BLaER1 treated with 17β-estradiol and CSF1 and Interleukin-3, amounts not matched to agents 10 nM and 100 nM (cell line): ENCODE results near the gene TXNL4B.

Experiments used
- H3K27ac ChIP-seq, 11 experiments: shearing (Covaris generic); formaldehyde crosslinking; 2 replicates each; pipeline ENCODE4 v1.8.1; 2022
- H3K27me3 ChIP-seq, 11 experiments: shearing (Covaris generic); formaldehyde crosslinking; 2 replicates each; pipeline ENCODE4 v1.8.1; 2022
- H3K36me3 ChIP-seq, 11 experiments: shearing (Covaris generic); formaldehyde crosslinking; 2 replicates each; pipeline ENCODE4 v1.8.1; 2022
- H3K4me1 ChIP-seq, 10 experiments: shearing (Covaris generic); formaldehyde crosslinking; 2 replicates each; pipeline ENCODE4 v1.8.1; 2022
- H3K4me2 ChIP-seq, 11 experiments: shearing (Covaris generic); formaldehyde crosslinking; 2 replicates each; pipeline ENCODE4 v1.8.1; 2022
- H3K4me3 ChIP-seq, 10 experiments: shearing (Covaris generic); formaldehyde crosslinking; 2 replicates each; pipeline ENCODE4 v1.8.1; 2022
- H3K9ac ChIP-seq, 11 experiments: shearing (Covaris generic); formaldehyde crosslinking; 2 replicates each; pipeline ENCODE4 v1.8.1; 2022
- H3K9me3 ChIP-seq, 11 experiments: shearing (Covaris generic); formaldehyde crosslinking; replicated peaks in 1 of 11; 2 replicates each; pipeline ENCODE4 v1.8.1; 2022
- H4K20me1 ChIP-seq, 11 experiments: shearing (Covaris generic); formaldehyde crosslinking; 2 replicates each; pipeline ENCODE4 v1.8.1; 2022
- Cebpa-rat ChIP-seq, 11 experiments: shearing (Covaris generic); IDR thresholded peaks; 2 replicates each; pipeline ENCODE4 v1.8.1; 2022

TXNL4B gene

DNA sequence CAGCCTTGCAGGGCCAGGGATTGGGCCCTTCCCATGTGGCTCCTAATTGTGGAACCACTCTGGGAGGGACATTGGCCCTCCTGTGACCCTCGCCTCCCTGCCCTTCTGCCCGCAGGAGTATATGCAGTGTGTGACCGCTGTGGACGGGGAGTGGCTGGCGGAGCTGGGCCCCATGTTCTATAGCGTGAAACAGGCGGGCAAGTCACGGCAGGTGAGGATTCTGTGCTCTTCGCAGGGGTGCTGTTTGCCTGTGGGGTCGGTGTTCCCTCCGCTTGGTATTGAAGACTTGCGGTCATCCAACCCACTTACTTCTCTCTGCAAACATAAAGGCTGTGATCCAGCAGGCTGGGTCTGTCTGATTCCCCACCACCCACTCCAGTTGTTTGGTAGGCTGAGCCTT is 15.9 kb upstream of the TXNL4B start:
- H3K4me1 ChIP-seq = no peaks in the 10 kb centered on the region
- H4K20me1 ChIP-seq = peaks cover 0 to 36% (median 0%) of the 10 kb centered on the region in 11 experiments; a peak in 9 of 22 replicates
- no peak for TF ChIP-seq Cebpa-rat (IDR thresholded peaks at IDR 0.05)
- H3K27me3 ChIP-seq = no peaks in the 10 kb centered on the region
- H3K9ac ChIP-seq = no peak overlapping the region
- no peak overlapping the region for H3K4me2 ChIP-seq
- H3K27ac ChIP-seq = no peak overlapping the region
- H3K9me3 ChIP-seq = peaks cover 0 to 3% (median 0%) of the 10 kb centered on the region in 11 experiments; a peak in 1 of 22 replicates
- H3K4me3 ChIP-seq = no peak overlapping the region
- H3K36me3 ChIP-seq = peaks cover 94 to 100% (median 99%) of the 10 kb centered on the region in 11 experiments

DNA sequence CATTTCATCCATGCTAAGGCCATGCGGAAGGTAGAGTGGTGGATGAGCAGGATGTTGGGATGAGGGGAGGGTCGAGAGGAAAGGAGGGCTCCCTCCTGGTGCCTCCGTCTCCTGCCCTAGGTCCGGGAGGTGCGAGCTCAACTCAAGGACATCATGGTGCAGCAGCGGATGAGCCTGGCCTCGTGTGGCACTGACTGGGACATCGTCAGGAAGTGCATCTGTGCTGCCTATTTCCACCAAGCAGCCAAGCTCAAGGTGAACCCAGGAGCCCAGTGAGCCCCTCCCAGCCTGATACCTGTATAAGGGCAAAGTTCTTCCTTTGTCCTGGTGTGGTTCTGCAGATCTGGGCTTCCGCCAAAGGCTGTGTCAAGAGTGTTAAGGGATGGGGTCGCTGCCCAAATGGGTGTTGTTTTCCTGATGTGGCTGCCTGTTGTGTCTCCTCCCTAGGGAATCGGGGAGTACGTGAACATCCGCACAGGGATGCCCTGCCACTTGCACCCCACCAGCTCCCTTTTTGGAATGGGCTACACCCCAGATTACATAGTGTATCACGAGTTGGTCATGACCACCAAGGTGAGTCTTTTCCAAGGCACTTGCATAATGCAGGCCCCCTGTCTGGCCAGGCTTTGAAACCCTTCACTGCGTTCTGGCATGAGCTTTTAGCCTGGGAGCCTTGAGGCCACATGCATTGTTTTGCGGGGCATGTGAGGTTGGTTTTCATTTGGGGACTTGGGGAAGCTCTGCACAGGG is 15.1 kb upstream of the TXNL4B start:
- Histone ChIP-seq H3K4me3 (no peak overlapping the region), H3K27ac (no peak overlapping the region), H3K9ac (no peak overlapping the region), H3K9me3 (no peaks in the 10 kb centered on the region), H3K36me3 (peaks cover 100% of the 10 kb centered on the region in 11 experiments), H4K20me1 (peaks cover 0 to 44% (median 3%) of the 10 kb centered on the region in 11 experiments; a peak in 9 of 22 replicates), H3K4me2 (no peak overlapping the region), H3K27me3 (no peaks in the 10 kb centered on the region), H3K4me1 (no peaks in the 10 kb centered on the region)
- TF ChIP-seq Cebpa-rat (IDR thresholded peaks at IDR 0.05) = no peak

DNA sequence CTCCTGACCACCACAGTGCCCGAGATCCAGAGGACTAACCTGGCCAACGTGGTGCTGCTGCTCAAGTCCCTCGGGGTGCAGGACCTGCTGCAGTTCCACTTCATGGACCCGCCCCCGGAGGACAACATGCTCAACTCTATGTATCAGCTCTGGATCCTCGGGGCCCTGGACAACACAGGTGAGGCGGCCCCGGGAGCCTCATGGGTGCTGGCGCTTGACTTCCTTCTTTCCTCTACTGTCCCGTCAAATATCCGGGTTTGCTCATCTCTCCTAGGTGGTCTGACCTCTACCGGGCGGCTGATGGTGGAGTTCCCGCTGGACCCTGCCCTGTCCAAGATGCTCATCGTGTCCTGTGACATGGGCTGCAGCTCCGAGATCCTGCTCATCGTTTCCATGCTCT is 14.0 kb upstream of the TXNL4B start:
- H3K4me3 ChIP-seq = no peak overlapping the region
- no peak overlapping the region for H3K4me2 ChIP-seq
- peaks cover 0 to under 1% (median 0%) of the 10 kb centered on the region in 10 experiments; a peak in 1 of 20 replicates for H3K4me1 ChIP-seq
- no peaks in the 10 kb centered on the region for H3K9me3 ChIP-seq
- H3K9ac ChIP-seq = no peak overlapping the region
- H3K27me3 ChIP-seq = no peaks in the 10 kb centered on the region
- H3K27ac ChIP-seq = no peak overlapping the region
- peaks cover 100% of the 10 kb centered on the region in 11 experiments for H3K36me3 ChIP-seq
- no peak for TF ChIP-seq Cebpa-rat (IDR thresholded peaks at IDR 0.05)
- H4K20me1 ChIP-seq = peaks cover 0 to 46% (median 6%) of the 10 kb centered on the region in 11 experiments; a peak in 11 of 22 replicates

DNA sequence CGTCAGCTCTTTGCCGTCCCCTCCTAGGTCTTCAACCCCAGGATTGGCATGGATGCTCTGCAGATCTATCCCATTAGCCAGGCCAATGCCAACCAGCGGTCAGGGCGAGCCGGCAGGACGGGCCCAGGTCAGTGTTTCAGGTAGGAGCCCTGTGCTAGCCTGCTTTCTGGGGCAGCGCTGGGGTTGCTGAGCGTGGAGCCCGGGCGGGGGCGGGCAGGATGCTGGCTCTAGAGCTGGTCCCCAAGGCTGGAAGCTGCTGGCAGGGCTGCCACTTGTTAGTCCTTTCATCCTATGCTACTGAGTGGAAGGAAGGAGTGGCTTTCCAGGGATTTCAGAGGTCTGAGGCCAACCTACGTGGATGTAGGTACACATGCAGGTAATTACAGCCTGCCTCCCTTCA is 12.6 kb upstream of the TXNL4B start:
- Histone ChIP-seq H3K27me3 (no peaks in the 10 kb centered on the region), H3K4me2 (no peak overlapping the region), H3K27ac (no peak overlapping the region), H3K9ac (no peak overlapping the region), H4K20me1 (peaks cover 0 to 48% (median 8%) of the 10 kb centered on the region in 11 experiments; a peak in 13 of 22 replicates), H3K9me3 (no peaks in the 10 kb centered on the region), H3K36me3 (peaks cover 100% of the 10 kb centered on the region in 11 experiments), H3K4me1 (peaks cover 0 to 11% (median 8%) of the 10 kb centered on the region in 10 experiments; a peak in 11 of 20 replicates), H3K4me3 (no peak overlapping the region)
- no peak for TF ChIP-seq Cebpa-rat (IDR thresholded peaks at IDR 0.05)

DNA sequence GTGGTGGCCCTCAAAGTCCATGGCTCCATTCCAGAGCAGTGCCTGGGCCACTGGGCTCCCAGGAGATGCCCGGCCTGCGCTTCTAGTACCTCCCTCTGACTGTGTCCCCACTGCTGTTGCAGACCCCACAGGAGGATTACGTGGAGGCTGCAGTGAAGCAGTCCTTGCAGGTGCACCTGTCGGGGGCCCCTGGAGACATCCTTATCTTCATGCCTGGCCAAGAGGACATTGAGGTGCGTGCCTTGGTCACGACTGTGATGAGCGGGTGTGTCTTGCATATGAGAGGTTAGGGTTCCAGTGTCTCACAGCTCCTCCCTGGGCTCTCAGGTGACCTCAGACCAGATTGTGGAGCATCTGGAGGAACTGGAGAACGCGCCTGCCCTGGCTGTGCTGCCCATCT is 11.5 kb upstream of the TXNL4B start:
- peaks cover 100% of the 10 kb centered on the region in 11 experiments for H3K36me3 ChIP-seq

DNA sequence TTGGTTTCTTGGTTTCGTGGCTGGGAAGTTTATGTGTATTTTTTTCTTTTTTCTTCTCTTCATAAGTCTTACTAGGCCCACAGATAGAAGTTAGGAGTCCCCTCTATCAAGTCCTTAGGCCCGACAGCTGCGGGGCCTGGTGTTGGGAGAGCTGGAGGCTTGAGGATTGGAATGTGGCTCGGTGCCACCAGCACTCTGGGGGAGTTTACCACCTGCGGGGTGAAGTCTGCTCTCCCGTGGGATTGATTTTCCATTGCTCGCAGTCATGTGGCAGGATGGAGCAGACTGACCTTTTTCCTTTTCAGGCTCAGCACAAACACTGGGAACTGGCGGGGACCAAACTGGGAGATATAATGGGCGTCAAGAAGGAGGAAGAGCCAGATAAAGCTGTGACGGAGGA is 7.8 kb upstream of the TXNL4B start:
- Histone ChIP-seq H3K36me3 (peaks cover 99 to 100% (median 100%) of the 10 kb centered on the region in 11 experiments), H3K9me3 (no peaks in the 10 kb centered on the region), H3K27me3 (no peaks in the 10 kb centered on the region), H3K4me1 (peaks cover 0 to 11% (median 8%) of the 10 kb centered on the region in 10 experiments; a peak in 12 of 20 replicates), H3K9ac (peak overlapping the region in 5 of 11 experiments; percentile 1 to 37 (median 5); a peak in 4 of 22 replicates), H4K20me1 (peaks cover 4 to 76% (median 52%) of the 10 kb centered on the region in 11 experiments; a peak in 19 of 22 replicates), H3K4me2 (no peak overlapping the region), H3K4me3 (no peak overlapping the region), H3K27ac (no peak overlapping the region)
- TF ChIP-seq Cebpa-rat (IDR thresholded peaks at IDR 0.05) = no peak

More for the DNA sequence above, 11.5 kb upstream of the TXNL4B start:
- Histone ChIP-seq H3K9me3 (no peaks in the 10 kb centered on the region), H3K4me3 (no peak overlapping the region), H3K4me1 (peaks cover 0 to 11% (median 8%) of the 10 kb centered on the region in 10 experiments; a peak in 11 of 20 replicates), H3K27ac (no peak overlapping the region), H3K4me2 (no peak overlapping the region), H4K20me1 (peaks cover 0 to 54% (median 16%) of the 10 kb centered on the region in 11 experiments; a peak in 16 of 22 replicates), H3K9ac (no peak overlapping the region), H3K27me3 (no peaks in the 10 kb centered on the region)
- no peak for TF ChIP-seq Cebpa-rat (IDR thresholded peaks at IDR 0.05)

DNA sequence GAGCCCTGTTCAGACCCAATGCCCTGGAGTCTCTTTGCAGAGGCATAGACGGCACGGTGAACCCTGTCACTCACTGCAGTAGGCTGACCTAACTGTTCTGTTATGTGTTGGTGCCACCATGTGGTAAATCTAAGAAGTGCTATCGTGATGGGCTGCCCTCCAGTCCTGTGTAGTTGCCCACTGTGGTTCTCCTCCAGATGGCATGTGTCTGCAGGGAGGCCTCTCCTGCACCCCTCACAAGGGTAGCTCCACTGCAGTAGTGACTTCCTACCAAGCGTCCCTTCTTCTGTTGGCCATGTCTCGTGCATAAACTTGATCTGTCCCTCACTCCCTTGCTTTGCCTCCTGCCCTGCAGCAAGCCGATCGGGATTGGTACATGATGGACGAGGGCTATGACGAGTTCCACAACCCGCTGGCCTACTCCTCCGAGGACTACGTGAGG is 6.0 kb upstream of the TXNL4B start:
- peaks cover 18 to 27% (median 23%) of the 10 kb centered on the region in 10 experiments for H3K4me1 ChIP-seq
- peaks cover 85 to 90% (median 86%) of the 10 kb centered on the region in 11 experiments for H3K36me3 ChIP-seq
- no peak for TF ChIP-seq Cebpa-rat (IDR thresholded peaks at IDR 0.05)
- peaks cover 4 to 93% (median 68%) of the 10 kb centered on the region in 11 experiments; a peak in 20 of 22 replicates for H4K20me1 ChIP-seq
- no peak overlapping the region for H3K27ac ChIP-seq
- H3K27me3 ChIP-seq = no peaks in the 10 kb centered on the region
- no peak overlapping the region for H3K4me2 ChIP-seq
- no peak overlapping the region for H3K9ac ChIP-seq
- H3K9me3 ChIP-seq = no peaks in the 10 kb centered on the region
- H3K4me3 ChIP-seq = no peak overlapping the region

DNA sequence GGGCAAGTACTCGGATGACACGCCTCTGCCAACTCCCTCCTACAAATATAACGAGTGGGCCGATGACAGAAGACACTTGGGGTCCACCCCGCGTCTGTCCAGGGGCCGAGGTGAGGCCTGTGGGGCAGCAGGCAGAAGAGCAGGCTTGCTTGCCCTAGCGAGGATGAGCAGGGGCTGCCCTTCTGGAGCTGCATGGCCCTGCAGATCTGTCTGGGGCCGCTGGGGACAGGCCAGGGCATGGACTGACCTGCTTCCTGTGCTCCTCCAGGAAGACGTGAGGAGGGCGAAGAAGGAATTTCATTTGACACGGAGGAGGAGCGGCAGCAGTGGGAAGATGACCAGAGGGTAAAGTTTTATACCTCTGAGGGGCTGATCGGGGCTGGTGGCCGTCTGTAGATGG is 5.5 kb upstream of the TXNL4B start:
- Histone ChIP-seq H3K4me2 (no peak overlapping the region), H3K4me1 (peaks cover 18 to 27% (median 24%) of the 10 kb centered on the region in 10 experiments), H3K27me3 (no peaks in the 10 kb centered on the region), H3K36me3 (peaks cover 81 to 85% (median 82%) of the 10 kb centered on the region in 11 experiments), H3K27ac (no peak overlapping the region), H3K9me3 (no peaks in the 10 kb centered on the region), H3K9ac (no peak overlapping the region), H4K20me1 (peaks cover 4 to 97% (median 64%) of the 10 kb centered on the region in 11 experiments; a peak in 20 of 22 replicates), H3K4me3 (no peak overlapping the region)
- no peak for TF ChIP-seq Cebpa-rat (IDR thresholded peaks at IDR 0.05)

DNA sequence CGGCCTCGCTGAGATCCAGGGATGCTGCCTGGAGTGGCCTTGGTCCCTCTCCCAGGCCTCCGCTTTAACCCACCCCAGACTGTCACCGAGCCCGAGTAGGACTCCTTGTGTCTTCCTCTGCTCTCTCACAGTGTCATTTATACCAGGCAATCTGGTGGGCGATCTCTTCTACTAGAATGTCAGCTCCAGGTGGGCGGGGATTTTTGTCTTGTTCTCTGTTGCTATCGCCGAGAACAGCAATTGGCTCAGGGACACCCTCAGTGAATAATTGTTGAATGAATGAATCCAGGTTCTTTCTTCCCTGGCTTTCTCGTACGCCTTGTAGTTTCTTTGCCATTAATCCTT is 818 bp upstream of the TXNL4B start:
- H3K9ac ChIP-seq = peak overlapping the region; percentile 81 to 95 (median 92)
- H3K36me3 ChIP-seq = peaks cover 52 to 63% (median 56%) of the 10 kb centered on the region in 11 experiments
- H3K4me1 ChIP-seq = peaks cover 31 to 42% (median 37%) of the 10 kb centered on the region in 10 experiments
- H4K20me1 ChIP-seq = peaks cover 12 to 87% (median 56%) of the 10 kb centered on the region in 11 experiments; a peak in 20 of 22 replicates
- no peaks in the 10 kb centered on the region for H3K9me3 ChIP-seq
- H3K27me3 ChIP-seq = no peaks in the 10 kb centered on the region
- peak overlapping the region; percentile 73 to 99 (median 90) for H3K4me3 ChIP-seq
- no peak for TF ChIP-seq Cebpa-rat (IDR thresholded peaks at IDR 0.05)
- H3K27ac ChIP-seq = peak overlapping the region; percentile 81 to 93 (median 90)
- H3K4me2 ChIP-seq = peak overlapping the region; percentile 84 to 97 (median 93)
